Effector memory CD4-positive, alpha-beta T cell (primary cell): ENCODE measurements around the gene MORN3.
"Not testable (repeated sequence)": the region's sequence is repeated elsewhere in the genome, so short reads cannot be mapped to it uniquely, and the experiment has no call there.

ENCODE experiments used
- DNase-seq, 3 donors: peaks; one replicate each; pipeline ENCODE4 v3.0.0-alpha.2; 2020
- H3K27ac ChIP-seq: 2 replicates; pipeline ENCODE4 v1.7.0; 2013; ENCODE audit warnings: mild to moderate bottlenecking, low read length, moderate library complexity; ENCODE audit not compliant: insufficient read depth, poor library complexity, severe bottlenecking
- H3K27me3 ChIP-seq: replicated peaks from 2 replicates; pipeline ENCODE4 v1.7.0; 2013; ENCODE audit warnings: mild to moderate bottlenecking, low read length; ENCODE audit not compliant: insufficient read depth, control insufficient read depth, poor library complexity, severe bottlenecking
- H3K36me3 ChIP-seq: 2 replicates; pipeline ENCODE4 v1.7.0; 2013; ENCODE audit warnings: mild to moderate bottlenecking, low read length, moderate library complexity; ENCODE audit not compliant: control insufficient read depth, insufficient read depth
- H3K4me1 ChIP-seq: 2 replicates; pipeline ENCODE4 v1.7.0; 2013; ENCODE audit warnings: low read length, mild to moderate bottlenecking; ENCODE audit not compliant: control insufficient read depth, insufficient read depth, poor library complexity, severe bottlenecking
- H3K4me3 ChIP-seq: 2 replicates; pipeline ENCODE4 v1.7.0; 2013; ENCODE audit warnings: low read length, low read depth, mild to moderate bottlenecking; ENCODE audit not compliant: insufficient read depth, poor library complexity, severe bottlenecking
- H3K9me3 ChIP-seq: 2 replicates; pipeline ENCODE4 v1.7.0; 2013; ENCODE audit warnings: mild to moderate bottlenecking, low read length, moderate library complexity; ENCODE audit not compliant: control insufficient read depth

MORN3 gene

DNA sequence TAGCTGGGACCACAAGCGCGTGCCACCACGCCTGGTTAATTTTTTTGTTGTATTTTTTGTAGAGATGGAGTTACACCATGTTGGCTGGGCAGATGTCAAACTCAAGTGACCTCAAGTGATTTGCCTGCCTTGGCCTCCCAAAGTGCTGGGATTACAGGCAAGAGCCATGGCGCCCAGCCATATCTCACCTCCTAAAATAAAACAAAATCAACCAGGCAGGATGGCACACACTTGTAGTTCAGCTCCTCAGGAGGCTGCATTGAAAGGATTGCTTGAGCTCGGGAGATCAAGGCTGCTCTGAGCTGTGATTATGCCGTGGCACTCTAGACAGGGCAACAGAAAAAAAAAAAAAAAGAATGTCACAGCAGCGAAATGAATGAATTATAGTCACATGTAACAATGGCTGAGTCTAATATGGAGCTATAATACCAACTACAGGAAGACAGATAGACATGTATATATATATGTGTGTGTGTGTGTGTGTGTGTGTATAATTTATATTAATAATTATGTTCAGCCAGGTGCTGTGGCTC, 23.8 kb upstream of the MORN3 start:
- H3K27ac ChIP-seq, result no peak overlapping the region
- H3K9me3 ChIP-seq, result no peaks in the 10 kb centered on the region
- no peaks in the 10 kb centered on the region for H3K36me3 ChIP-seq
- no peak for DNase-seq
- H3K27me3 ChIP-seq, result no peaks in the 10 kb centered on the region
- H3K4me1 ChIP-seq, result no peaks in the 10 kb centered on the region
- no peak overlapping the region for H3K4me3 ChIP-seq

- H3K36me3 ChIP-seq, H3K4me1 ChIP-seq, H3K9me3 ChIP-seq, H3K4me3 ChIP-seq, DNase-seq, H3K27ac ChIP-seq, H3K27me3 ChIP-seq: not testable (repeated sequence)
Observed at GRCh38 chr12:121692744-121693143, 23.3 kb upstream of the MORN3 start.

DNA sequence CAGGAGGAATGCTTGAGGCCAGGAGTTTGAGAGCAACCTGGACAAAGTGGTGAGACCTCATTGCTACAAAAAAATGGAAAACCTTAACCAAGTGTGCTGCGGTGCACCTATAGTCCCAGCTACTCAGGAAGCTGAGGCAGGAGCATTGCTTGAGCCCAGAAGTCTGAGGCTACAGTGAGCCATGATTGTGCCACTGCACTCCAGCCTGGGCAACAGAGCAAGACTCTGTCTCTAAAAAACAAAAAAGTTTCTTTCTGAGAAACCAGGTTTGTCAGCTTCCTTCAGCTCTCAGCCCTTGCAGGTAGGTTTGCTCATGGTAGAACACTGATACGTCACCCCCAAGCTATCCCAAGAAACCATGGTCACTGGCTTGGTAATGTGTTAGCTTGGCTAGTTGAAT, 20.0 kb upstream of the MORN3 start:
- H3K27ac ChIP-seq, result no peak overlapping the region
- peaks cover 5% of the 10 kb centered on the region for H3K4me1 ChIP-seq
- H3K27me3 ChIP-seq, result no peaks in the 10 kb centered on the region
- no peak for DNase-seq
- H3K4me3 ChIP-seq, result no peak overlapping the region
- no peaks in the 10 kb centered on the region for H3K36me3 ChIP-seq
- H3K9me3 ChIP-seq, result no peaks in the 10 kb centered on the region

- H3K9me3 ChIP-seq, result no peaks in the 10 kb centered on the region
- no peak overlapping the region for H3K27ac ChIP-seq
- no peaks in the 10 kb centered on the region for H3K27me3 ChIP-seq
- no peaks in the 10 kb centered on the region for H3K36me3 ChIP-seq
- H3K4me3 ChIP-seq, result no peak overlapping the region
- peaks cover 5% of the 10 kb centered on the region for H3K4me1 ChIP-seq
- DNase-seq, result no peak
Observed at GRCh38 chr12:121688966-121689365, 19.5 kb upstream of the MORN3 start.

GRCh38 chr12:121679661-121680197, 10.3 kb upstream of the MORN3 start:
- H3K4me1 ChIP-seq, H3K27ac ChIP-seq, H3K9me3 ChIP-seq, H3K36me3 ChIP-seq, H3K27me3 ChIP-seq, H3K4me3 ChIP-seq, DNase-seq: not testable (repeated sequence)

- no peak for DNase-seq
- Histone ChIP-seq H3K27ac (no peak overlapping the region), H3K36me3 (no peaks in the 10 kb centered on the region), H3K9me3 (no peaks in the 10 kb centered on the region), H3K4me3 (no peak overlapping the region), H3K4me1 (no peaks in the 10 kb centered on the region), H3K27me3 (no peaks in the 10 kb centered on the region)
Observed at GRCh38 chr12:121678716-121679300, 9.4 kb upstream of the MORN3 start.

DNA sequence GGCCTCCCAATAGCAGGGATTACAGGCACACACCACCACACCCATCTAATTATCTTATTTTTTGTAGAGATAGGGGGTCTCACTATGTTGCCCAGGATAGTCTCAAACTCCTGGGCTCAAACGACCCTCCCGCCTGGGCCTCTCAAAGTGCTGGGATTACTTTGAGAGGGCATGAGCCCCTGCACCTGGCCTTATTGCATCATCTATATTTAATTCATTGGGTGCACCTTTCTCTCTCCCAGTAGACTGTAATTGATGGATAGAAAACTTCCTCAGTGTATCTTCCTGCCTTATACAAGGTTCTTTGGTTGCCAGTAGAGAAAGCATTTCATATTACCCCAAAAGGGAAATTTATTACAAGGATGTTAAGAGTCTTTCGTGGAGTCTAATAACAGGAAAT, 8.9 kb upstream of the MORN3 start:
- H3K27me3 ChIP-seq, result no peaks in the 10 kb centered on the region
- no peaks in the 10 kb centered on the region for H3K9me3 ChIP-seq
- peaks cover 4% of the 10 kb centered on the region for H3K4me1 ChIP-seq
- H3K36me3 ChIP-seq, result no peaks in the 10 kb centered on the region
- DNase-seq, result no peak
- no peak overlapping the region for H3K4me3 ChIP-seq
- H3K27ac ChIP-seq, result no peak overlapping the region

- Histone ChIP-seq H3K9me3 (no peaks in the 10 kb centered on the region), H3K4me1 (peaks cover 14% of the 10 kb centered on the region), H3K27ac (no peak overlapping the region), H3K4me3 (no peak overlapping the region), H3K36me3 (no peaks in the 10 kb centered on the region), H3K27me3 (no peaks in the 10 kb centered on the region)
- no peak for DNase-seq
Observed at GRCh38 chr12:121676190-121676589, 6.7 kb upstream of the MORN3 start.

DNA sequence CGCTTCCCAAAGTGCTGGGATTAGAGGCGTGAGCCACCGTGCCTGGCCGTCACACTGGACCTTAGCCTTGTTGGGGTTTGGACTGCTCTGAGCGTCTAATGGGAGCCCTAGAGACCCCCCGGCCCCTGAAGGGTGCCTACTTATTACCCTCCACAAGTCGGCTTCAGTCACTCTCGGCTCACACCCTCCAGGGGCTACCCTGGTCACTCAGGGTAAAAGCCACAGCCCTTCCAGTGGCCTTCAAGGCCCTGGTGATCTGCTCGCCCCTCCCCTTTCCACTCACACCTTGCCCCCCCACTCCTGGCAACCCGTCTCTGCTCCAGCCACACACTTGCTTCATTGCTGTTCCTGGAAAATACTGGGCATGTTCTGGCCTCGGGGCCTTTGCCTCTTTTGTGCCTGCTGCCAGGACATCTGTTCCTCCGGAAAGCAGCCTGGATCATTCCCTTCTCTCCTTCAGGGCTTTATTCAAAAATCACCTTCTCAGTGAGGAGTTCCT, 3.6 kb upstream of the MORN3 start:
- DNase-seq, result peak in 1 of 3 donors; percentile 4
- Histone ChIP-seq H3K4me3 (peak overlapping the region; percentile 56), H3K4me1 (peaks cover 18% of the 10 kb centered on the region), H3K27me3 (no peaks in the 10 kb centered on the region), H3K9me3 (no peaks in the 10 kb centered on the region), H3K27ac (peak overlapping the region; percentile 99), H3K36me3 (no peaks in the 10 kb centered on the region)

DNA sequence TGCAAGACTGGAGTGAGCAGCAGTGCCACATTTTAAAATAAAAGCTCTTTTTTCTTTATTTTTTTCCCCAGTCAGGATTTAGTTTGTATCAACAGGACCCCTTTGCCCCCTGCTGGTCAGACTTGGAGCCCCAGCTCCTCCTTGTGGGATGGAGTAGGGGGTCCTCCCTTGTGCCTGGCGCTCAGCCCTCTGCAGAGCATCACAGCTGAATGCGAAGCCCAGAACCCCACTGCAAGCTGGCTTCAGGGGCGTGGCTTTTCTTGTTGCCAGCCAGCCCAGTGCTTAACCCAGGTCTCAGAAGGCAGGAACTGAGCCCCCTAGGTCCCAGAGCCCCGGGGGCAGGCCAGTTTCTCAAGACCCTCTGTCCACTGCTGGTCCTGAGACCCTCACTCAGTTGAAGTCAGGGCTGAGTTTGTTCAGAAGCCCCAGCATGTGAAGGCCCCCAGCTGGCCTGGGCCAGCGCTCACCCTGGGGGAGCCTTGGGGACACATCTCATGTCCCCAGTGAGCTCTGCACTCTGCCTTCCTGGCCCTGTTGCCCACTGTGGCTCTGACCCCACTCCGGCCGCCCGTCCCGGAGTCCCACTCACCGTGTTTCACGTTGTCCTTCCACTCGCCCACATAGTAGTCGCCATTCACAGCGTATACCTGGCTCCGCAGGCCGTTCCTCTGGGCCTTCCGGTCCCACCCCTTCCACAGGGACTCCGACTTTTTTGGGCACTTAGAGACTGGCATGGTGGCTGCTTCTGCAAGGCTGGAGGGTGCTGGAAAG, 519 bp downstream of the MORN3 start:
- DNase-seq, result peak in 1 of 3 donors; percentile 21
- Histone ChIP-seq H3K4me1 (peaks cover 34% of the 10 kb centered on the region), H3K27ac (no peak overlapping the region)

More for the DNA sequence above, 519 bp downstream of the MORN3 start:
- Histone ChIP-seq H3K4me3 (no peak overlapping the region), H3K27me3 (no peaks in the 10 kb centered on the region), H3K36me3 (no peaks in the 10 kb centered on the region), H3K9me3 (no peaks in the 10 kb centered on the region)
